ENCODE data around the gene IL6ST. TPM values are rescaled to one million over a fixed set of nuclear protein-coding genes. Genes with fewer than 3 reads are reported as not detected.

Gene IL6ST
- total RNA-seq, 1 donor from 2014 or later, result 37.7 TPM

DNA sequence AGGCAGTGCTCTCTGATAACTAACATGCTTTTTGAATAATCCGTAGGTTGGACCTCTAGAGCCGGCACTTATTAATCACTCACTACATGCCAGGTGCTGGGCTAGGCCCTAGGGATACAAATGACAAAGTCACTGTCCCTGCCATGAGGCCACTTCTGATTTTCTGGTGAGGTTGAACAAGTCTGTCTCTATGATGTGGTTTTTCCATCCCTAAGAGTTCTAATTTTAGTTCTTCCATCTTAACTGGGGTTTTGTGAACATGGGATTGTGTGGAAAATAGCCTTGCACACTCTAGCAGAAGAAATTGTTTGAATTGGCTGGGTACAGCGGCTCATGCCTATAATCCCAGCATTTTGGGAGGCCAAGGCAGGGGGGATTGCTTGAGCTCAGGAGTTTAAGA, 79.0 kb downstream of the IL6ST start:
- no peak for TF ChIP-seq CTCF (IDR thresholded peaks at IDR 0.05; ENCODE audit: partially characterized antibody, unreplicated experiment)
- no peak for DNase-seq
- H3K36me3 Mint-ChIP-seq (ENCODE audit: unreplicated experiment), result no peaks in the 10 kb centered on the region
- H3K4me1 Mint-ChIP-seq (ENCODE audit: low read depth, unreplicated experiment), result no peaks in the 10 kb centered on the region
- peaks cover 1% of the 10 kb centered on the region for H3K27me3 Mint-ChIP-seq (ENCODE audit: unreplicated experiment)
- no peak overlapping the region for H3K4me3 Mint-ChIP-seq (ENCODE audit: unreplicated experiment)
- H3K9me3 Mint-ChIP-seq (ENCODE audit: unreplicated experiment), result no peaks in the 10 kb centered on the region
- no peak overlapping the region for H3K27ac Mint-ChIP-seq (ENCODE audit: unreplicated experiment)

DNA sequence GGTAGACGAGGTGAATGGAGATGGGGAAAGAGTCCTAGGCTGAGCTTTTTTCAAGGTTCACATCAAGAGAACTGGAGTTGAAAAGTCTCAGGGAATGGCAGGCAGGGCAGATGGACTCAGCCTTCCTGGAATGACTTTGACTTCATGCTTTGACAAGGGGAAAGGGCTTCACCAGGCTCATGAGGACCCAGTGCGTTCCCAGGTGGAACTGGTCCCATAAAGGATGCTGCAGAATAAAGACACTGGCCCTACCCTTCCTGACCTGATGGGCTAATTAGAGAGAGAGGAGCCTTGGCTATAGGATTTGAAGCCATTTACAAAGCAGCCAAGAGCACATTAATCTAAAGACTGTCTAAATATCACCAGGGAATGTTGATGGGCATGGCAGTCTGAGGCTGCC, 79.8 kb downstream of the IL6ST start:
- no peaks in the 10 kb centered on the region for H3K9me3 Mint-ChIP-seq (ENCODE audit: unreplicated experiment)
- DNase-seq, result no peak

GRCh38 chr5:55913466-55914413, 81.0 kb downstream of the IL6ST start:
- H3K36me3 Mint-ChIP-seq (ENCODE audit: unreplicated experiment), result no peaks in the 10 kb centered on the region
- H3K4me1 Mint-ChIP-seq (ENCODE audit: low read depth, unreplicated experiment), result no peaks in the 10 kb centered on the region
- H3K27me3 Mint-ChIP-seq (ENCODE audit: unreplicated experiment), result peaks cover 1% of the 10 kb centered on the region
- H3K9me3 Mint-ChIP-seq (ENCODE audit: unreplicated experiment), result no peaks in the 10 kb centered on the region
- no peak for TF ChIP-seq CTCF (IDR thresholded peaks at IDR 0.05; ENCODE audit: partially characterized antibody, unreplicated experiment)
- no peak overlapping the region for H3K4me3 Mint-ChIP-seq (ENCODE audit: unreplicated experiment)
- H3K27ac Mint-ChIP-seq (ENCODE audit: unreplicated experiment), result no peak overlapping the region
- DNase-seq, result no peak

More for the DNA sequence above, 79.8 kb downstream of the IL6ST start:
- peaks cover 1% of the 10 kb centered on the region for H3K27me3 Mint-ChIP-seq (ENCODE audit: unreplicated experiment)
- TF ChIP-seq CTCF (IDR thresholded peaks at IDR 0.05; ENCODE audit: partially characterized antibody, unreplicated experiment), result no peak
- no peaks in the 10 kb centered on the region for H3K36me3 Mint-ChIP-seq (ENCODE audit: unreplicated experiment)
- H3K27ac Mint-ChIP-seq (ENCODE audit: unreplicated experiment), result no peak overlapping the region
- no peaks in the 10 kb centered on the region for H3K4me1 Mint-ChIP-seq (ENCODE audit: low read depth, unreplicated experiment)
- no peak overlapping the region for H3K4me3 Mint-ChIP-seq (ENCODE audit: unreplicated experiment)

- Mint-ChIP-seq H3K36me3 (ENCODE audit: unreplicated experiment) (no peaks in the 10 kb centered on the region), H3K4me3 (ENCODE audit: unreplicated experiment) (no peak overlapping the region), H3K4me1 (ENCODE audit: low read depth, unreplicated experiment) (no peaks in the 10 kb centered on the region), H3K27ac (ENCODE audit: unreplicated experiment) (no peak overlapping the region), H3K27me3 (ENCODE audit: unreplicated experiment) (peaks cover 1% of the 10 kb centered on the region), H3K9me3 (ENCODE audit: unreplicated experiment) (no peaks in the 10 kb centered on the region)
- TF ChIP-seq CTCF (IDR thresholded peaks at IDR 0.05; ENCODE audit: partially characterized antibody, unreplicated experiment), result no peak
- no peak for DNase-seq
Observed at GRCh38 chr5:55911784-55912653, 82.7 kb downstream of the IL6ST start.
